Measurements from ENCODE around the gene ABCB8.

Gene ABCB8

GRCh38 chr7:151059367-151060112 lies 31.3 kb downstream of the ABCB8 start, which contains the start of gene SLC4A2:
Gene SLC4A2 (plus strand): TSS chr7:151059589. CDS start chr7:151061988, 2,399 bp downstream.
- DNase-seq, result peak; percentile 60

GRCh38 chr7:151060113-151060415 lies 31.8 kb downstream of the ABCB8 start:
- no peak for DNase-seq

GRCh38 chr7:151060416-151061212 lies 32.4 kb downstream of the ABCB8 start:
- no peak for DNase-seq

- DNase-seq, result no peak
These were observed 33.2 kb downstream of the ABCB8 start for GRCh38 chr7:151061213-151062110.

- DNase-seq, result no peak
These were observed 33.8 kb downstream of the ABCB8 start for GRCh38 chr7:151062111-151062398.

GRCh38 chr7:151062399-151063211 lies 34.4 kb downstream of the ABCB8 start:
- DNase-seq, result no peak

GRCh38 chr7:151063212-151063561 lies 34.9 kb downstream of the ABCB8 start:
- DNase-seq, result no peak

- no peak for DNase-seq
These were observed 36.2 kb downstream of the ABCB8 start for GRCh38 chr7:151064454-151064853.

- DNase-seq, result no peak
These were observed 36.7 kb downstream of the ABCB8 start for GRCh38 chr7:151064993-151065392.

- no peak for DNase-seq
These were observed 37.3 kb downstream of the ABCB8 start for GRCh38 chr7:151065516-151065915.

- no peak for DNase-seq
These were observed 38.2 kb downstream of the ABCB8 start for GRCh38 chr7:151066273-151066974.

- no peak for DNase-seq
These were observed 40.0 kb downstream of the ABCB8 start for GRCh38 chr7:151068069-151068773.

GRCh38 chr7:151069841-151070573 lies 41.8 kb downstream of the ABCB8 start:
- DNase-seq, result no peak

GRCh38 chr7:151070574-151070960 lies 42.3 kb downstream of the ABCB8 start:
- no peak for DNase-seq

- no peak for DNase-seq
These were observed 43.0 kb downstream of the ABCB8 start for GRCh38 chr7:151071032-151071866.

- DNase-seq, result no peak
These were observed 45.7 kb downstream of the ABCB8 start for GRCh38 chr7:151073990-151074389.

GRCh38 chr7:151074817-151075661 lies 46.8 kb downstream of the ABCB8 start:
- DNase-seq, result no peak

GRCh38 chr7:151075662-151075971 lies 47.4 kb downstream of the ABCB8 start:
- DNase-seq, result no peak

- DNase-seq, result no peak
These were observed 47.8 kb downstream of the ABCB8 start for GRCh38 chr7:151075978-151076426.
